ENCODE results near the gene RIMS4. TPM values are rescaled to one million over a fixed set of nuclear protein-coding genes. Genes with fewer than 3 reads are reported as not detected.

The RIMS4 gene
- total RNA-seq, 1 donor from 2014 or later, result not detected

GRCh38 chr20:44835116-44835515 lies 24.8 kb upstream of the RIMS4 start:
- Histone ChIP-seq H3K27me3 (ENCODE audit: control insufficient read depth, insufficient read depth, low read length) (peaks cover 5% of the 10 kb centered on the region), H3K4me3 (ENCODE audit: low read depth, low read length) (no peak overlapping the region), H3K36me3 (ENCODE audit: control insufficient read depth, insufficient read depth, low read length) (no peaks in the 10 kb centered on the region)
- DNase-seq (ENCODE audit: low read depth), result no peak
- TF ChIP-seq, protein P1, sequence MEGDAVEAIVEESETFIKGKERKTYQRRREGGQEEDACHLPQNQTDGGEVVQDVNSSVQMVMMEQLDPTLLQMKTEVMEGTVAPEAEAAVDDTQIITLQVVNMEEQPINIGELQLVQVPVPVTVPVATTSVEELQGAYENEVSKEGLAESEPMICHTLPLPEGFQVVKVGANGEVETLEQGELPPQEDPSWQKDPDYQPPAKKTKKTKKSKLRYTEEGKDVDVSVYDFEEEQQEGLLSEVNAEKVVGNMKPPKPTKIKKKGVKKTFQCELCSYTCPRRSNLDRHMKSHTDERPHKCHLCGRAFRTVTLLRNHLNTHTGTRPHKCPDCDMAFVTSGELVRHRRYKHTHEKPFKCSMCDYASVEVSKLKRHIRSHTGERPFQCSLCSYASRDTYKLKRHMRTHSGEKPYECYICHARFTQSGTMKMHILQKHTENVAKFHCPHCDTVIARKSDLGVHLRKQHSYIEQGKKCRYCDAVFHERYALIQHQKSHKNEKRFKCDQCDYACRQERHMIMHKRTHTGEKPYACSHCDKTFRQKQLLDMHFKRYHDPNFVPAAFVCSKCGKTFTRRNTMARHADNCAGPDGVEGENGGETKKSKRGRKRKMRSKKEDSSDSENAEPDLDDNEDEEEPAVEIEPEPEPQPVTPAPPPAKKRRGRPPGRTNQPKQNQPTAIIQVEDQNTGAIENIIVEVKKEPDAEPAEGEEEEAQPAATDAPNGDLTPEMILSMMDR (IDR thresholded peaks at IDR 0.05; ENCODE audit: insufficient read depth, low read length, poor library complexity, severe bottlenecking), result no peak

DNA sequence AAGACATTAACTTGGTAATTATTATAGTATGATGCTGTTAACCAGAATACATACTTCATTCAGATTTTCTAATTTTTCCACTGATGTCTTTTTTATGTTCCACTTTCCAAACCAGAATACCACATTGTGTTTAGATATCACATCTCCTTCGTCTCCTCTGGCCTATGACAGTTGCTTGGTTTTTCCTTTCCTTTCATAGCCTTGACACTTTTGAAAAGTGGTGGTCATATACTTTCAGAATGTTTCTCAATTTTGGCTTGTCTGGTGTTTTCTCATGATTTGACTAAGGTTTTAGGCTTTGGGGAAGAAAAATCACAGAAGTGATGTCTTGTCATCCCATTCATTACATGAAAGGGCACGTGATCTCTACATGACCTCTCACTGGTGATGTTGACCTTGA lies 24.3 kb upstream of the RIMS4 start:
- H3K4me3 ChIP-seq (ENCODE audit: low read depth, low read length), result no peak overlapping the region
- DNase-seq (ENCODE audit: low read depth), result no peak
- TF ChIP-seq, protein P1 (IDR thresholded peaks at IDR 0.05; ENCODE audit: insufficient read depth, low read length, poor library complexity, severe bottlenecking), result no peak
- H3K36me3 ChIP-seq (ENCODE audit: control insufficient read depth, insufficient read depth, low read length), result no peaks in the 10 kb centered on the region
- peaks cover 5% of the 10 kb centered on the region for H3K27me3 ChIP-seq (ENCODE audit: control insufficient read depth, insufficient read depth, low read length)

DNA sequence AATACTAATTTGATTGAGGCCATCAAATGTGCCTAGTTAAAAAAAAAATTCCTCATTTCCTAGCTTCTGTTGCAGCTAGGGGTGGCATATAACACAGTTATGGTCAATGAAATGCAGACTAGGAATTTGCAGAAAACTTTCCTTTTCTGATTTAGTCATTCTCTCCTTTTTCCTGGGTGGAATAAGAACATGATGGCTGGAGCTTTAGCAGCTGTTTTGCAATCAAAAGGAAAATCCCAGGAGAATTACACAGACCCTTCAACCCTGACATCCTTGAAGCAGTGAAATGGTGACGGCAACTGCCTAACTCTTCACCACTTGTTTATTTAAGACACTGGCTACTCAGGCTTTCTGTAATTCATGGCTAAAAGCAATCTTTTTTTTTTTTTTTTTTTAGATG lies 23.1 kb upstream of the RIMS4 start:
- DNase-seq (ENCODE audit: low read depth), result no peak
- TF ChIP-seq, protein P1 (IDR thresholded peaks at IDR 0.05; ENCODE audit: insufficient read depth, low read length, poor library complexity, severe bottlenecking), result no peak
- Histone ChIP-seq H3K4me3 (ENCODE audit: low read depth, low read length) (no peak overlapping the region), H3K36me3 (ENCODE audit: control insufficient read depth, insufficient read depth, low read length) (no peaks in the 10 kb centered on the region), H3K27me3 (ENCODE audit: control insufficient read depth, insufficient read depth, low read length) (peaks cover 5% of the 10 kb centered on the region)

DNA sequence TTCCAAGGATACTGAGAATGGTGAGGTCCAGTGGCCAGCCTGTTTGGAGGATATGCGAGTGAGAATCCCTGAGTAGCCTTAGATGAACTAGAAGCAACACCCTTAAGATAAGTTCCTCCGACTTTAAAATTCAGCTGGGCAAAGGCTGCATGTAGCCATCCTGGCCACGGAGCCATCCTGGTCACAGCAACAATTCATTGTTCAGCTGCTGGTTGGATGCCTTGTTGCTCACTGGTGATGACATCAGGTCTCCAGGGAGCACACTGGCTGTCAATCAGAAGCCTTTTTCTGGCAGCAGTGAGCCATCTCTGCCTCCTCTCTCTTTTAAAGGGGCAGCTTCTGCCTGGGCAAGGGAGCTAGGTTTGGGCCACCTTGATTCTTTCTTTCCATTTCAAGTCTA lies 22.4 kb upstream of the RIMS4 start:
- DNase-seq (ENCODE audit: low read depth), result no peak
- TF ChIP-seq, protein P1 (IDR thresholded peaks at IDR 0.05; ENCODE audit: insufficient read depth, low read length, poor library complexity, severe bottlenecking), result no peak
- Histone ChIP-seq H3K27me3 (ENCODE audit: control insufficient read depth, insufficient read depth, low read length) (peaks cover 5% of the 10 kb centered on the region), H3K4me3 (ENCODE audit: low read depth, low read length) (no peak overlapping the region), H3K36me3 (ENCODE audit: control insufficient read depth, insufficient read depth, low read length) (no peaks in the 10 kb centered on the region)

DNA sequence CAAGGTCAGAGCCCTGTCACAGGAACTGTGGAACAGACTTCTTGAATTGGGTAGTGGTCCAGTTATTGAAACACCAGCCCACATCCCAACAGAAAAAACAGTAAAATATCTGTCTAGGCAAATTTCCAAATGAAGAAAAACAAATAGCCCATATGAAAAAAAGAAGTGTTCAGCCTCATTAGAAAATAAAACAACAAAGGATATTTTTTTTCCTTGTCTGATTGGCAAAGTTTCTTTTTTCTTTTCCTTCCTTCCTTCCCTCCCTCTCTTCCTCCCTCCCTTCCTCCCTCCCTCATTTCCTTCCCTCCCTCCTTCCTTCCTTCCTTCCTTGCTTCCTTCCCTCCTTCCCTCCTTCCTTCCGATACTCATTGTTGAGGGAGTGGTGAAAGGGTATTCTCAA lies 20.6 kb upstream of the RIMS4 start:
- no peak for DNase-seq (ENCODE audit: low read depth)
- Histone ChIP-seq H3K4me3 (ENCODE audit: low read depth, low read length) (no peak overlapping the region), H3K27me3 (ENCODE audit: control insufficient read depth, insufficient read depth, low read length) (peaks cover 5% of the 10 kb centered on the region), H3K36me3 (ENCODE audit: control insufficient read depth, insufficient read depth, low read length) (no peaks in the 10 kb centered on the region)
- TF ChIP-seq, protein P1 (IDR thresholded peaks at IDR 0.05; ENCODE audit: insufficient read depth, low read length, poor library complexity, severe bottlenecking), result no peak

DNA sequence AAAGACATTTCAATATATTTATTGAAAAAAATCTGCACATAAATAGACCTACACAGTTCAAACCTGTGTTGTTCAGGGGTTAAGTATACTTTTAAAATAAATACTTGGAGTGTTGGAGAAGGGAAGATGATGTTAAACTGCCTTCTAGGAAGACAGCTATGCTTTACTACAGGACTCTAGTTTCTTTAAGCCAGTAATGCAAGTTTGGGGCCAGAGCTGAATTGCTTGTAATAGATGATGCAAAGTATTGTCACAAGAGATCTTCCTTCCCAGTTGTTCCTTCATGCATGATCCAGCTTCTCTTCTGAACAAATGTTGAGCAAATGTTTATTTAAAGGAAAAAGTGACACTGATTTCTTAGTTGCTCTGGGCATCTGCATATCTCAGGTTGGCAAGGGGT lies 20.2 kb upstream of the RIMS4 start:
- TF ChIP-seq, protein P1 (IDR thresholded peaks at IDR 0.05; ENCODE audit: insufficient read depth, low read length, poor library complexity, severe bottlenecking), result no peak
- Histone ChIP-seq H3K4me3 (ENCODE audit: low read depth, low read length) (no peak overlapping the region), H3K36me3 (ENCODE audit: control insufficient read depth, insufficient read depth, low read length) (no peaks in the 10 kb centered on the region), H3K27me3 (ENCODE audit: control insufficient read depth, insufficient read depth, low read length) (peaks cover 5% of the 10 kb centered on the region)
- DNase-seq (ENCODE audit: low read depth), result no peak

Measured in kidney epithelial cell (primary cell).